Endodermal cell (in vitro differentiated cells): ENCODE data around the gene ZNF793. TPM values are rescaled to one million over a fixed set of nuclear protein-coding genes. Genes with fewer than 3 reads are reported as not detected.

Source experiments
- DNase-seq: peaks from one replicate; pipeline ENCODE4 v3.0.0-alpha.2; 2017
- H3K27ac ChIP-seq: 2 replicates; pipeline ENCODE4 v1.5.1; 2013; ENCODE audit warnings: mild to moderate bottlenecking, low read depth, low read length, moderate library complexity
- H3K27me3 ChIP-seq: 2 replicates; pipeline ENCODE4 v1.6.1; 2013; ENCODE audit warnings: mild to moderate bottlenecking, low read length, moderate library complexity; ENCODE audit not compliant: insufficient read depth, control insufficient read depth, poor library complexity, severe bottlenecking
- H3K36me3 ChIP-seq: 2 replicates; pipeline ENCODE4 v1.7.0; 2013; ENCODE audit warnings: mild to moderate bottlenecking, low read length, moderate library complexity; ENCODE audit not compliant: control insufficient read depth, insufficient read depth
- H3K4me1 ChIP-seq: one replicate; pipeline ENCODE4 v1.7.0; 2013; ENCODE audit warnings: low read length; ENCODE audit not compliant: control insufficient read depth, insufficient read depth
- H3K4me3 ChIP-seq: 2 replicates; pipeline ENCODE4 v1.5.1; 2013; ENCODE audit warnings: mild to moderate bottlenecking, low read length, moderate library complexity
- H3K9ac ChIP-seq: 2 replicates; pipeline ENCODE4 v1.6.1; 2013; ENCODE audit warnings: mild to moderate bottlenecking, low read length, moderate library complexity; ENCODE audit not compliant: poor library complexity, severe bottlenecking; ENCODE audit errors: extremely low read depth
- H3K9me3 ChIP-seq: 2 replicates; pipeline ENCODE4 v1.6.1; 2013; ENCODE audit warnings: mild to moderate bottlenecking, low read length, moderate library complexity; ENCODE audit not compliant: control insufficient read depth
- H3K27ac Mint-ChIP-seq: 2 replicates; pipeline ENCODE4 v1.8.0; 2020; ENCODE audit warnings: mixed read lengths
- H3K27me3 Mint-ChIP-seq: 2 replicates; pipeline ENCODE4 v1.8.0; 2021; ENCODE audit warnings: mild to moderate bottlenecking, mixed read lengths; ENCODE audit not compliant: insufficient read depth
- H3K36me3 Mint-ChIP-seq: 2 replicates; pipeline ENCODE4 v1.8.0; 2020; ENCODE audit warnings: low read depth, mixed read lengths
- H3K4me1 Mint-ChIP-seq: 2 replicates; pipeline ENCODE4 v1.8.0; 2020; ENCODE audit warnings: mixed read lengths
- H3K4me3 Mint-ChIP-seq: 2 replicates; pipeline ENCODE4 v1.8.0; 2020; ENCODE audit warnings: mild to moderate bottlenecking, moderate library complexity, mixed read lengths
- H3K9me3 Mint-ChIP-seq: 2 replicates; pipeline ENCODE4 v1.8.0; 2020; ENCODE audit warnings: mild to moderate bottlenecking, mixed read lengths
- CTCF ChIP-seq: fragments of 200-600 bp; sonication (generic); conservative IDR thresholded peaks from 2 replicates; pipeline ENCODE4 v1.5.0; 2021; ENCODE audit warnings: antibody characterized with exemption, mild to moderate bottlenecking
- WGBS, 2 experiments: methylation state at CpG; one replicate each; pipeline versions ENCODE4 v1.1.5 to v1.1.7; 2013; ENCODE audit warnings: missing lambda C conversion rate in 2 of 2, mixed read lengths in 1 of 2; ENCODE audit not compliant: insufficient coverage in 1 of 2, insufficient read length in 1 of 2; 5-methylcytosine and 5-hydroxymethylcytosine counted together
- total RNA-seq, 2 donors: library from RNA; stranded (reverse); fragmentation: NEBNext Ultra II Directional in 1 of 2; extraction: Animal tissue kit (Norgen Biotek cat#: 25700) in 1 of 2; gene quantifications; 2 replicates in 1 of 2; 3 replicates in 1 of 2; pipeline ENCODE4 v1.2.1, GENCODE V29; 2021

Gene ZNF793
- total RNA-seq, 2 donors from 2014 or later, result 18.4 to 18.6 TPM

- Mint-ChIP-seq H3K27ac (no peak overlapping the region), H3K9me3 (peaks cover 24% of the 10 kb centered on the region), H3K4me1 (peaks cover 10% of the 10 kb centered on the region), H3K27me3 (no peaks in the 10 kb centered on the region), H3K4me3 (no peak overlapping the region), H3K36me3 (peaks cover 22% of the 10 kb centered on the region)
- Histone ChIP-seq H3K27me3 (no peaks in the 10 kb centered on the region), H3K36me3 (peaks cover 17% of the 10 kb centered on the region), H3K4me1 (peaks cover 14% of the 10 kb centered on the region), H3K4me3 (peak overlapping the region; percentile 98), H3K27ac (peak overlapping the region; percentile 95), H3K9me3 (peaks cover 43% of the 10 kb centered on the region), H3K9ac (peak overlapping the region; percentile 97)
- no peak for DNase-seq
- no peak for TF ChIP-seq CTCF
- 7 to 14% methylated on average over 7 to 12 of the region's 12 CpGs for WGBS, 2 experiments
Observed at GRCh38 chr19:37505958-37506386, 767 bp upstream of the ZNF793 start.

- TF ChIP-seq CTCF, result no peak
- 4 to 15% methylated on average over 4 to 9 of the region's 9 CpGs for WGBS, 2 experiments
- H3K4me1 ChIP-seq, result peaks cover 14% of the 10 kb centered on the region
Observed at GRCh38 chr19:37507167-37507464, 377 bp downstream of the ZNF793 start.

GRCh38 chr19:37511186-37511585, 4.4 kb downstream of the ZNF793 start:
- Histone ChIP-seq H3K9ac (no peak overlapping the region), H3K4me3 (no peak overlapping the region), H3K36me3 (peaks cover 61% of the 10 kb centered on the region), H3K27ac (no peak overlapping the region), H3K9me3 (peaks cover 12% of the 10 kb centered on the region), H3K4me1 (peaks cover 4% of the 10 kb centered on the region), H3K27me3 (no peaks in the 10 kb centered on the region)
- H3K27ac Mint-ChIP-seq, result no peak overlapping the region
- no peaks in the 10 kb centered on the region for H3K27me3 Mint-ChIP-seq
- DNase-seq, result no peak
- no peaks in the 10 kb centered on the region for H3K9me3 Mint-ChIP-seq
- no peak for TF ChIP-seq CTCF
- no peaks in the 10 kb centered on the region for H3K4me1 Mint-ChIP-seq
- peaks cover 51% of the 10 kb centered on the region for H3K36me3 Mint-ChIP-seq
- 90 to 98% methylated on average over 3 of the region's 3 CpGs for WGBS, 2 experiments
- H3K4me3 Mint-ChIP-seq, result no peak overlapping the region

More at GRCh38 chr19:37507167-37507464, 377 bp downstream of the ZNF793 start:
- Histone ChIP-seq H3K36me3 (peaks cover 27% of the 10 kb centered on the region), H3K4me3 (peak overlapping the region; percentile 98), H3K27ac (no peak overlapping the region), H3K9me3 (peaks cover 38% of the 10 kb centered on the region), H3K9ac (peak overlapping the region; percentile 97), H3K27me3 (no peaks in the 10 kb centered on the region)
- peaks cover 15% of the 10 kb centered on the region for H3K9me3 Mint-ChIP-seq
- no peak overlapping the region for H3K4me3 Mint-ChIP-seq
- DNase-seq, result no peak
- H3K27ac Mint-ChIP-seq, result no peak overlapping the region
- no peaks in the 10 kb centered on the region for H3K27me3 Mint-ChIP-seq
- peaks cover 6% of the 10 kb centered on the region for H3K4me1 Mint-ChIP-seq
- peaks cover 26% of the 10 kb centered on the region for H3K36me3 Mint-ChIP-seq
